ENCODE measurements around the gene ADGRL1. TPM values are rescaled to one million over a fixed set of nuclear protein-coding genes. Genes with fewer than 3 reads are reported as not detected.

ADGRL1 gene
- total RNA-seq, 1 donor from 2014 or later: 2.1 TPM

- Histone ChIP-seq H3K27me3 (ENCODE audit: control insufficient read depth, insufficient read depth, low read length) (no peaks in the 10 kb centered on the region), H3K36me3 (ENCODE audit: control insufficient read depth, insufficient read depth, low read length) (no peaks in the 10 kb centered on the region), H3K4me3 (ENCODE audit: low read depth, low read length) (peak overlapping the region; percentile 70)
- no peak for DNase-seq (ENCODE audit: low read depth)
- no peak for TF ChIP-seq CTCF (IDR thresholded peaks at IDR 0.05; ENCODE audit: insufficient read depth, low read length, severe bottlenecking)
- FAIRE-seq: no peak
These were observed 69.9 kb downstream of the ADGRL1 start for GRCh38 chr19:14135985-14136508.

- H3K36me3 ChIP-seq (ENCODE audit: control insufficient read depth, insufficient read depth, low read length): no peaks in the 10 kb centered on the region
- H3K27me3 ChIP-seq (ENCODE audit: control insufficient read depth, insufficient read depth, low read length): no peaks in the 10 kb centered on the region
- no peak overlapping the region for H3K4me3 ChIP-seq (ENCODE audit: low read depth, low read length)
- no peak for FAIRE-seq
- no peak for DNase-seq (ENCODE audit: low read depth)
- no peak for TF ChIP-seq CTCF (IDR thresholded peaks at IDR 0.05; ENCODE audit: insufficient read depth, low read length, severe bottlenecking)
These were observed 70.6 kb downstream of the ADGRL1 start for GRCh38 chr19:14135355-14135754.

- Histone ChIP-seq H3K27me3 (ENCODE audit: control insufficient read depth, insufficient read depth, low read length) (no peaks in the 10 kb centered on the region), H3K4me3 (ENCODE audit: low read depth, low read length) (no peak overlapping the region), H3K36me3 (ENCODE audit: control insufficient read depth, insufficient read depth, low read length) (no peaks in the 10 kb centered on the region)
- no peak for FAIRE-seq
- DNase-seq (ENCODE audit: low read depth): no peak
- no peak for TF ChIP-seq CTCF (IDR thresholded peaks at IDR 0.05; ENCODE audit: insufficient read depth, low read length, severe bottlenecking)
These were observed 78.0 kb downstream of the ADGRL1 start for GRCh38 chr19:14127929-14128509.

- DNase-seq (ENCODE audit: low read depth) (no peak), FAIRE-seq (no peak)
- no peaks in the 10 kb centered on the region for H3K36me3 ChIP-seq (ENCODE audit: control insufficient read depth, insufficient read depth, low read length)
- no peaks in the 10 kb centered on the region for H3K27me3 ChIP-seq (ENCODE audit: control insufficient read depth, insufficient read depth, low read length)
- TF ChIP-seq CTCF (IDR thresholded peaks at IDR 0.05; ENCODE audit: insufficient read depth, low read length, severe bottlenecking): no peak
- no peak overlapping the region for H3K4me3 ChIP-seq (ENCODE audit: low read depth, low read length)
These were observed 78.8 kb downstream of the ADGRL1 start for GRCh38 chr19:14127176-14127575.

GRCh38 chr19:14122924-14123323 lies 83.0 kb downstream of the ADGRL1 start:
- no peaks in the 10 kb centered on the region for H3K36me3 ChIP-seq (ENCODE audit: control insufficient read depth, insufficient read depth, low read length)
- DNase-seq (ENCODE audit: low read depth) (no peak), FAIRE-seq (no peak)
- no peaks in the 10 kb centered on the region for H3K27me3 ChIP-seq (ENCODE audit: control insufficient read depth, insufficient read depth, low read length)
- H3K4me3 ChIP-seq (ENCODE audit: low read depth, low read length): no peak overlapping the region
- TF ChIP-seq CTCF (IDR thresholded peaks at IDR 0.05; ENCODE audit: insufficient read depth, low read length, severe bottlenecking): no peak

GRCh38 chr19:14120497-14120780 lies 85.5 kb downstream of the ADGRL1 start:
- no peak for DNase-seq (ENCODE audit: low read depth)
- no peak for TF ChIP-seq CTCF (IDR thresholded peaks at IDR 0.05; ENCODE audit: insufficient read depth, low read length, severe bottlenecking)
- Histone ChIP-seq H3K27me3 (ENCODE audit: control insufficient read depth, insufficient read depth, low read length) (no peaks in the 10 kb centered on the region), H3K36me3 (ENCODE audit: control insufficient read depth, insufficient read depth, low read length) (no peaks in the 10 kb centered on the region), H3K4me3 (ENCODE audit: low read depth, low read length) (no peak overlapping the region)
- FAIRE-seq: no peak

All from bronchial epithelial cell (primary cell).